NT2/D1 (cell line): Measurements from ENCODE around the gene HOXC12.

Experiments
- DNase-seq: peaks from one replicate; pipeline ENCODE4 v3.0.0-alpha.2; 2011; ENCODE audit warnings: low read depth, low spot score
- H3K27me3 ChIP-seq: 2 replicates; pipeline ENCODE4 v1.6.0; 2011; ENCODE audit warnings: mild to moderate bottlenecking; ENCODE audit not compliant: insufficient read length, insufficient read depth
- H3K36me3 ChIP-seq: 2 replicates; pipeline ENCODE4 v1.6.1; 2011; ENCODE audit warnings: mild to moderate bottlenecking, low read length, mixed read lengths; ENCODE audit not compliant: insufficient read depth, insufficient read length
- H3K4me1 ChIP-seq: 2 replicates; pipeline ENCODE4 v1.5.1; 2011; ENCODE audit not compliant: insufficient read depth, insufficient read length
- H3K4me3 ChIP-seq: 2 replicates; pipeline ENCODE4 v1.5.1; 2011; ENCODE audit warnings: low read depth; ENCODE audit not compliant: insufficient read length
- H3K9ac ChIP-seq: 2 replicates; pipeline ENCODE4 v1.6.0; 2011; ENCODE audit warnings: low read depth; ENCODE audit not compliant: insufficient read length
- H3K9me3 ChIP-seq: 2 replicates; pipeline ENCODE4 v1.5.1; 2011; ENCODE audit warnings: mild to moderate bottlenecking, low read length; ENCODE audit not compliant: insufficient read depth
- SUZ12 ChIP-seq: IDR thresholded peaks from 2 replicates; pipeline ENCODE4 v1.6.1; 2011; ENCODE audit not compliant: insufficient read length, insufficient read depth; ENCODE audit errors: extremely low read depth
- YY1 ChIP-seq: IDR thresholded peaks from 2 replicates; pipeline ENCODE4 v1.6.1; 2011; ENCODE audit not compliant: insufficient read length, insufficient read depth
- ZNF274 ChIP-seq: IDR thresholded peaks from 2 replicates; pipeline ENCODE4 v1.6.1; 2011; ENCODE audit warnings: mild to moderate bottlenecking, low read depth, low read length

HOXC12 gene

DNA sequence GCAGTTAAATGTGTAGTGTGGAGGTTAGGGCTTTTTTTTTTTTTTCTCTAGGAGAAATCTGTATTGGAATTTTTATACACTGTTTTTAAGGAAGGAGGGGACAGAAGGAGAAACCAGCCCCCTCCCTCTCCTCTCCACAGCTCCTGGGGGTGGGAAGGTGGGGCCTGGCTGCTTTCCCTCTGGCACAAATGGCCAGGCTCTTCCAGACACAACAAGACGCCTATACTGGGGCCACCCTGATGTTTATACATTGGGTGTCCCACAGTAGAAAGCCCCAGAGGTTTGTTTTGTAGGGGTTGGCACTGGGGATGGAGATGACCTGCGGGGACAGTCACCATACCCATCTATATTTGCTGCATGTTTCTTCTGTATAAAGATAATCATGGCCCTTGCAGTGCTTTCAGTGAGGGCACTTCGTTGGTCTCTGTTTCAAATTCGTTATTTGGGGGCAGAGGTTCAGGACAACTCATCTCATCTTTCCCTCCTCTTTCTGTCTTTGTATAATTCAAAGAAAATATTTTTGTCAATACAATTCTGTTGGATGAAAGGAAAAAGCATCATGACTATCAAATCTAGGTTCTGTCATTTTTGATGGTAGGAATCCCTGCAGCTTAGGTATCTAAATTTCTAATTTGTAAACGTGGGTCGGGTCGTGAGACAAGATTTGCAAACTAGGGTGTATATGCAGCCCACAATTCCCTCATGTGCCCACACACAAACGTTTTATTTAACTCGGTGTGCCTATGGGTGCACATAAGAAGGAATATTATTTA is 22.3 kb downstream of the HOXC12 start:
- no peak overlapping the region for H3K9ac ChIP-seq
- no peak for DNase-seq
- no peak for TF ChIP-seq ZNF274
- no peak for TF ChIP-seq SUZ12
- TF ChIP-seq YY1, result no peak
- H3K9me3 ChIP-seq, result no peaks in the 10 kb centered on the region
- no peaks in the 10 kb centered on the region for H3K36me3 ChIP-seq
- H3K4me3 ChIP-seq, result no peak overlapping the region
- peaks cover 8% of the 10 kb centered on the region for H3K4me1 ChIP-seq
- peaks cover 100% of the 10 kb centered on the region for H3K27me3 ChIP-seq

DNA sequence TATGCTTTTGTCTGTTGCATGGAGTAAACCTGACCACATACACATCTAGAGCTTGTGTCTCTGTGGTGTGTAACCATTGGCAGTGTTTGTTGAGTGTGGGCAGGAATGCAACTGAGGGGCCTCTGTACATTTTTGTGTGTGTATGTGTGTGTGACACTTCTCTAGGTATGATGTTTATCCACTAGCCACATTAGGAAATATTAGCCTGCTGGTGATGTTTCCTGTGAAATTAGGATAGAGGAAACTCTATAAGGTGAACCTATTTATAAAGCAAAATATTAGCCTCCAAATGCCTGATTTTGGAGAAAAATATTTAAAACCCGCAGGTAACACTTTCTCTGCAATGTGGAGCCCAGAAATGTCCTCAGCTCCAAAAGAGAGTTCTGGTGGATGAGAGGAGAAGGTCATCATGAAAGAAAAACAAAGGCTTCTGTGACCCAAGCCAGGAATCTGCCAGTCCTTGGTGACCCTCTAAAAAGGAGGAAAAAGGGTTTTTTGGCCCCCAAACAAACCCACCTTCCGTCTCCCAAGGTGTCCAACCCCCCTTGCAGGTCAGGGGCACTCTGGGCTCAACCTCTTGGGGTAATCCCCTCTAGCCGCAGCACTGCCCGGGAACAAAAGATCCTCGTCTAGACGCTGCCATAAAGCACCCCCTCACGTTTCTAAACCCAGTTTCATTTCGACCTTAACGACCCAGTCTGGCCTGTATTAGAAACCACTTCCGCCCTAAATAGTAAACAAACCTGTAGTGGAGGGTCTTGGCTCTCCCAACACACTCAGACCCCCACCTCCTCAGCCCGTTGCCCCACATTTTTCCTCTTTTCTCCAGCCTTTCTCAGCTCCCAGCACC is 23.1 kb downstream of the HOXC12 start:
- no peak overlapping the region for H3K9ac ChIP-seq

GRCh38 chr12:53978477-53979356 is 24.0 kb downstream of the HOXC12 start:
- no peak for DNase-seq
- Histone ChIP-seq H3K36me3 (no peaks in the 10 kb centered on the region), H3K27me3 (peaks cover 100% of the 10 kb centered on the region), H3K4me1 (peaks cover 4% of the 10 kb centered on the region), H3K9me3 (no peaks in the 10 kb centered on the region), H3K9ac (no peak overlapping the region), H3K4me3 (no peak overlapping the region)
- no peak for TF ChIP-seq ZNF274
- no peak for TF ChIP-seq SUZ12
- no peak for TF ChIP-seq YY1

More for the DNA sequence above, 23.1 kb downstream of the HOXC12 start:
- TF ChIP-seq SUZ12, result no peak
- no peak for TF ChIP-seq YY1
- no peak for TF ChIP-seq ZNF274
- Histone ChIP-seq H3K9me3 (no peaks in the 10 kb centered on the region), H3K27me3 (peaks cover 100% of the 10 kb centered on the region), H3K36me3 (no peaks in the 10 kb centered on the region), H3K4me1 (peaks cover 8% of the 10 kb centered on the region), H3K4me3 (no peak overlapping the region)
- DNase-seq, result no peak

- DNase-seq, result no peak
- Histone ChIP-seq H3K9ac (no peak overlapping the region), H3K4me1 (peaks cover 4% of the 10 kb centered on the region), H3K36me3 (no peaks in the 10 kb centered on the region), H3K4me3 (no peak overlapping the region), H3K27me3 (peaks cover 96% of the 10 kb centered on the region), H3K9me3 (peaks cover 7% of the 10 kb centered on the region; the same call in 1 of the 2 replicates)
- no peak for TF ChIP-seq ZNF274
- no peak for TF ChIP-seq YY1
- no peak for TF ChIP-seq SUZ12
Measured at GRCh38 chr12:53980104-53980801, 25.6 kb downstream of the HOXC12 start.

GRCh38 chr12:53980802-53981496 is 26.2 kb downstream of the HOXC12 start:
- DNase-seq, result no peak
- Histone ChIP-seq H3K27me3 (peaks cover 96% of the 10 kb centered on the region), H3K4me3 (no peak overlapping the region), H3K4me1 (no peaks in the 10 kb centered on the region), H3K9me3 (peaks cover 11% of the 10 kb centered on the region; the same call in 1 of the 2 replicates), H3K36me3 (no peaks in the 10 kb centered on the region), H3K9ac (no peak overlapping the region)
- no peak for TF ChIP-seq ZNF274
- no peak for TF ChIP-seq YY1
- TF ChIP-seq SUZ12, result no peak
